Calu3 (cell line): ENCODE data around the gene NAA10. TPM values are rescaled to one million over a fixed set of nuclear protein-coding genes. Genes with fewer than 3 reads are reported as not detected.

Experiments used
- BruUV-seq: library from RNA; stranded (reverse); fragments of 400-500 nt; replicated peaks from 2 replicates; lab custom pipeline; 2021; lab: Mats Ljungman, UMichigan
- CTCF ChIA-PET: fragments of 300-600 bp; sonication (Branson Sonifier 250); formaldehyde crosslinking; loops from one replicate; lab custom pipeline; 2022; ENCODE audit warnings: antibody characterized with exemption; lab: Charles Lee
- DNase-seq: peaks from one replicate; pipeline ENCODE4 v3.0.0; 2022
- H3K27ac Mint-ChIP-seq: one replicate; pipeline ENCODE4 v1.8.0; 2022; ENCODE audit warnings: mixed read lengths; ENCODE audit not compliant: unreplicated experiment
- H3K27me3 Mint-ChIP-seq: one replicate; pipeline ENCODE4 v1.8.0; 2022; ENCODE audit warnings: mixed read lengths; ENCODE audit not compliant: unreplicated experiment
- H3K36me3 Mint-ChIP-seq: one replicate; pipeline ENCODE4 v1.8.0; 2022; ENCODE audit warnings: mild to moderate bottlenecking, moderate library complexity, mixed read lengths; ENCODE audit not compliant: insufficient read depth, unreplicated experiment
- H3K4me1 Mint-ChIP-seq: one replicate; pipeline ENCODE4 v1.8.0; 2022; ENCODE audit warnings: mild to moderate bottlenecking, low read depth, mixed read lengths; ENCODE audit not compliant: unreplicated experiment
- H3K4me3 Mint-ChIP-seq: one replicate; pipeline ENCODE4 v1.8.0; 2022; ENCODE audit warnings: mild to moderate bottlenecking, low read depth, moderate library complexity, mixed read lengths; ENCODE audit not compliant: unreplicated experiment
- H3K9me3 Mint-ChIP-seq: one replicate; pipeline ENCODE4 v1.8.0; 2022; ENCODE audit warnings: low read depth, mixed read lengths; ENCODE audit not compliant: unreplicated experiment
- CTCF ChIP-seq: fragments of 200-600 bp; IDR thresholded peaks from one replicate; pipeline ENCODE4 v1.8.0; 2022; ENCODE audit warnings: antibody characterized with exemption; ENCODE audit not compliant: unreplicated experiment
- intact Hi-C: fragments of 100-400 bp; cut with micrococcal nuclease; formaldehyde crosslinking; loops from one replicate; pipeline ENCODE4 v1.10.0; 2022; ENCODE audit not compliant: unreplicated experiment
- total RNA-seq: library from RNA; stranded (reverse); gene quantifications from 2 replicates; pipeline ENCODE4 v1.2.3, GENCODE V29; 2022

NAA10 gene
- total RNA-seq, 1 experiment from 2014 or later, result 139 TPM

GRCh38 chrX:153908219-153908860, 26.5 kb downstream of the NAA10 start:
- Mint-ChIP-seq H3K4me1 (peaks cover 4% of the 10 kb centered on the region), H3K27ac (no peak overlapping the region), H3K27me3 (peaks cover 34% of the 10 kb centered on the region), H3K4me3 (no peak overlapping the region), H3K36me3 (peaks cover 5% of the 10 kb centered on the region), H3K9me3 (no peaks in the 10 kb centered on the region)
- no TSS peak for BruUV-seq
- no peak for DNase-seq
- CTCF ChIA-PET, result interaction anchor here (1.6 kb wide), 1 partner anchor 14 kb away, joined by 8 read pairs; no protein-coding TSS in a partner anchor
- TF ChIP-seq CTCF, result no peak
- intact Hi-C loops, result no loop called here

- CTCF ChIA-PET, result no interaction called here
- Mint-ChIP-seq H3K36me3 (peaks cover 5% of the 10 kb centered on the region), H3K27ac (no peak overlapping the region), H3K27me3 (peaks cover 34% of the 10 kb centered on the region), H3K4me3 (no peak overlapping the region), H3K9me3 (no peaks in the 10 kb centered on the region), H3K4me1 (peaks cover 10% of the 10 kb centered on the region)
- TF ChIP-seq CTCF, result no peak
- intact Hi-C loops, result no loop called here
- BruUV-seq, result no TSS peak
- no peak for DNase-seq
Observed at GRCh38 chrX:153907456-153907855, 27.4 kb downstream of the NAA10 start.

- Mint-ChIP-seq H3K27ac (no peak overlapping the region), H3K4me3 (no peak overlapping the region), H3K36me3 (peaks cover 6% of the 10 kb centered on the region), H3K4me1 (peaks cover 20% of the 10 kb centered on the region), H3K9me3 (no peaks in the 10 kb centered on the region), H3K27me3 (peaks cover 34% of the 10 kb centered on the region)
- intact Hi-C loops, result no loop called here
- TF ChIP-seq CTCF, result no peak
- BruUV-seq, result no TSS peak
- CTCF ChIA-PET, result no interaction called here
- no peak for DNase-seq
Observed at GRCh38 chrX:153906126-153906917, 28.5 kb downstream of the NAA10 start.

GRCh38 chrX:153905481-153906095, 29.2 kb downstream of the NAA10 start:
- no peak for DNase-seq
- no peak for TF ChIP-seq CTCF
- Mint-ChIP-seq H3K9me3 (no peaks in the 10 kb centered on the region), H3K4me3 (no peak overlapping the region), H3K36me3 (peaks cover 11% of the 10 kb centered on the region), H3K27me3 (peaks cover 34% of the 10 kb centered on the region), H3K4me1 (peaks cover 27% of the 10 kb centered on the region), H3K27ac (no peak overlapping the region)
- CTCF ChIA-PET, result no interaction called here
- no TSS peak for BruUV-seq
- intact Hi-C loops, result no loop called here
